Activated CD4-positive, alpha-beta T cell treated with anti-CD3 and anti-CD28 coated beads, Interleukin-10, Interleukin-2, amounts not matched to agents 100 ng/mL and 50 ng/mL, durations not matched to agents 16 hours and 8 hours (primary cell): Measurements from ENCODE around the gene NEDD9.
A peak's percentile ranks its signal among the peaks of the same experiment; 100 is the strongest.

Experiments used
- DNase-seq: peaks from one replicate; pipeline ENCODE4 v3.0.0-alpha.2; 2020

The NEDD9 gene

DNA sequence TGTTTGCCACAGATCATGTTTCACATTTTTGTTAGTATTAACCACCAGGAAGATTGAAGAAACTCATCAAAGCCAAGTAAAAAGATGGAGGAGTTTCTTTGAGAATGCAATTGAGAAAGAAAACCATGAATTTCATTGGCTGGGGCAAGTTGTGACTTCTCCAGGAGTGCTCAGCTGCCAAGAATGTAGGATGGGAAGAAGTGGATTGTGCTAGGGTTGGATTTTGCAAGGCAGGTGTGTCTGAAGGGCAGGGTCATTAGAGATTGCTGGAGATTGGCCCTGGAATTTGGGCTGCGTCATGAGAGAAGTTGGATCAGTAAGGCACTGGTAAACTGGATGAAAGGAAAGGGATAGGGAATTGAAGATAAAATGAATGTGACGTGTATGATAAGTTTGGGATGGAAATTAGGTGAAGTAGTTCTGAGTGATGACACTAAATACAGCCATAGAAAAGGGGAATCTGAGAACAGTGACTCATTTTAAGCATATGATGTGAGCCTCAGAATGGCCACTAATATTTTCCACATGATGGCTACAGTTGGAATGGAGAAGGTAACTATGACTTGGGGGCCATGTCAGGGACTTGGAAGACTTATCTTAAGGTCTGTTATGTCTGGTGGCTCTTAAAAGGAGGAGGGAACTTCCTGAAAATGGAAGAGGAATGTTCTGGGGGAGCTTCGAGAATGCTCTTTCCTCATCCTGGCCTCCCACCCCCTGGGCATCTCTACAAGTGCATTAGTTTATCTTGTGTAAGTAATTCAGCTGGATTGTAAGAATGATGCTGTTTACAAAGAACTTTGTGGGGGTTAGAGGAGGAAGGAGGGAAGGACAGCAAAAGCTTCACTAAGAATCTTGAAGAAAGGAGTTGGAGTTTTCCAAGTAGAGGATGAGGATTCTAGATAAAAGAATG, 93.2 kb downstream of the NEDD9 start:
- DNase-seq = peak; percentile 28

DNA sequence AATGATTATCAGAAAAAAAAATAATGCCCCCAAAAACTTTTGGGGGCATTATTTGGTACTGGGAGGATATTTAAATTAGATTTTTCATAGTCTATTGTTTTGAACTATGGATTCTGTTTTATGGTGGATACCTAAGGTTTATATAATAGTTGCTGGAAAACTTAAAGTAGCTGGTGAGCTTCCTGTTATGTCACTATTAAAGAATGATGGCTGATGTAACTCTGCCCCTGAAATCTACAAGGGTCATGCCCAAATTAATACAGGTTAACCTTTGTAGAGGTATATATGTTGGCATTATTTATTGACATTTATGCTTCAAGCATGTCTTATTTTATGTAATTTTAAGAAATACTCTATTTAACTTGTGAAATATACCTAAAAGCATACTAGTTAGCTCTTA, 95.7 kb downstream of the NEDD9 start:
- DNase-seq = no peak
